Central memory CD8-positive, alpha-beta T cell (primary cell): ENCODE data around the gene HLA-DMA.
"Not testable (repeated sequence)": the region's sequence is repeated elsewhere in the genome, so short reads cannot be mapped to it uniquely, and the experiment has no call there.

Experiments
- ATAC-seq: fragments of 150-1000 bp; cut with Tn5 transposase; replicated peaks from 2 replicates; pipeline ENCODE4 v1.10.0; 2022; ENCODE audit warnings: mild to moderate bottlenecking, moderate FRiP score, moderate number of reproducible peaks; ENCODE audit not compliant: poor library complexity, severe bottlenecking; ENCODE audit errors: extremely low read depth
- DNase-seq, 2 donors: peaks; one replicate each; pipeline ENCODE4 v3.0.0; 2021; ENCODE audit warnings: low spot score in 2 of 2
- H3K27ac Mint-ChIP-seq: one replicate; pipeline ENCODE4 v1.8.0; 2022; ENCODE audit warnings: low read depth, mild to moderate bottlenecking, moderate library complexity, mixed read lengths
- H3K27me3 Mint-ChIP-seq: one replicate; pipeline ENCODE4 v1.8.0; 2022; ENCODE audit warnings: mixed read lengths
- H3K36me3 Mint-ChIP-seq: one replicate; pipeline ENCODE4 v1.8.0; 2022; ENCODE audit warnings: mild to moderate bottlenecking, moderate library complexity, mixed read lengths; ENCODE audit not compliant: insufficient read depth
- H3K4me1 Mint-ChIP-seq: one replicate; pipeline ENCODE4 v1.8.0; 2022; ENCODE audit warnings: mixed read lengths
- H3K4me3 Mint-ChIP-seq: one replicate; pipeline ENCODE4 v1.8.0; 2022; ENCODE audit warnings: mild to moderate bottlenecking, moderate library complexity, mixed read lengths
- H3K9me3 Mint-ChIP-seq: one replicate; pipeline ENCODE4 v1.8.0; 2022; ENCODE audit warnings: mixed read lengths

The HLA-DMA gene

DNA sequence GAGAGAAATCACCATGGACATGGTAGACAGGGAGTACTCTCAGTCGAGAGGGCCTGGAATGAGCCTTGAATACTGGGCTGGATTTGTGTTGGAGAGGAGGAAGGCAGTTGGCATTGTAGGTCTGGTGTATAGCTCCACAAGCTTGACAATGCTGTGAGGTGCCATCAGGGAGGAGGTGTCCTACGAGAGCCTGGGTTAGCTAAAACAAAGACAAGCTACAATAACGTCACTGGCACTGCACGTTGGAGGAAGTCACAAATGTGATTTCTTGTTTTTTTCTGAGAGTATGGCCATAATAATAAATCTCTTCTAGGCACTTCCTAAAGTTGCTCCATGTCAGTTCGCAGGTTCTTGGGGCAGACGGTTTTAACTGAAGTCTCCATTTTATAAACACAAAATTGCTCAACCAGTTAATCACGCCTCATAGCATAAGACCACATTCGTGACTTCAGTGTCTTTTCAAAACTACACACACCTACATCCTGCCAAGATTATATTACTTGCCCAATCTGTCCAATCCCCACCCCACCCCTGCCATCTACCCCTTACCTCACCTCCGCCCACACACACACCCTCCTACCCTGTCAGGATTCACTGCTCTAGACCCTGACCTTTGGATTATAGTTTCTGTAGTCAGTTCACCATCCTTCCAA is 7.7 kb downstream of the HLA-DMA start:
- H3K4me3 Mint-ChIP-seq, result peak overlapping the region; percentile 80
- H3K9me3 Mint-ChIP-seq, result no peaks in the 10 kb centered on the region
- DNase-seq (peak in 1 of 2 donors; percentile 16), ATAC-seq (peak; percentile 41)
- H3K27me3 Mint-ChIP-seq, result no peaks in the 10 kb centered on the region
- peaks cover 12% of the 10 kb centered on the region for H3K36me3 Mint-ChIP-seq
- H3K27ac Mint-ChIP-seq, result peak overlapping the region; percentile 79
- H3K4me1 Mint-ChIP-seq, result peaks cover 84% of the 10 kb centered on the region

- ATAC-seq (peak; percentile 45), DNase-seq (peak in 1 of 2 donors; percentile 43)
- Mint-ChIP-seq H3K27me3 (no peaks in the 10 kb centered on the region), H3K36me3 (peaks cover 9% of the 10 kb centered on the region), H3K9me3 (no peaks in the 10 kb centered on the region), H3K4me1 (peaks cover 79% of the 10 kb centered on the region), H3K27ac (peak overlapping the region; percentile 79), H3K4me3 (peak overlapping the region; percentile 80)
Observed at GRCh38 chr6:32943864-32944649, 8.8 kb downstream of the HLA-DMA start.

DNA sequence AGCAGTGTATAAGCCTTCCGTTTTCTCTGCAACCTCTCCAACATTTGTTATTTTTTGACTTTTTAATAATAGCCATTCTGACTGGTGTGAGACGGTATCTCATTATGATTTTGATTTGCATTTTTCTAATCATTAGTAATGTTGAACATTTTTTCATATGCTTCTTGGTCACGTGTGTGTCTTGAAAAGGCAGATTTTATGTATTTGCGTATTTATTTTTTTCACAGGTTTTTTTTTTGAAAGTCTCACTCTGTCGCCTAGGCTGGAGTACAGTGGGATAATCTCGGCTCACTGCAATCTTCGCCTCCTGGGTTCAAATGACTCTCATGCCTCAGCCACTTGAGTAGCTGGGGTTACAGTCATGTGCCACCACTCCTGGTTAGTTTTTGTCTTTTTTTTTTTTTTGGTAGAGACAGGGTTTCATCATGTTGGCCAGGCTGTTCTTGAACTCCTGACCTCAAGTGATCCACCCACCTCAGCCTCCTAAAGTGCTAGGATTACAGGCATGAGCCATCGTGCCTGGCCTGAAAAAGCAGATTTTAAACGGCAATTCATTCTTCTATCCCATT is 10.3 kb downstream of the HLA-DMA start:
- H3K9me3 Mint-ChIP-seq, H3K27ac Mint-ChIP-seq, DNase-seq, ATAC-seq, H3K27me3 Mint-ChIP-seq: not testable (repeated sequence)
- peaks cover 13% of the 10 kb centered on the region for H3K36me3 Mint-ChIP-seq
- H3K4me3 Mint-ChIP-seq, result peak overlapping the region; percentile 87
- H3K4me1 Mint-ChIP-seq, result peaks cover 78% of the 10 kb centered on the region

DNA sequence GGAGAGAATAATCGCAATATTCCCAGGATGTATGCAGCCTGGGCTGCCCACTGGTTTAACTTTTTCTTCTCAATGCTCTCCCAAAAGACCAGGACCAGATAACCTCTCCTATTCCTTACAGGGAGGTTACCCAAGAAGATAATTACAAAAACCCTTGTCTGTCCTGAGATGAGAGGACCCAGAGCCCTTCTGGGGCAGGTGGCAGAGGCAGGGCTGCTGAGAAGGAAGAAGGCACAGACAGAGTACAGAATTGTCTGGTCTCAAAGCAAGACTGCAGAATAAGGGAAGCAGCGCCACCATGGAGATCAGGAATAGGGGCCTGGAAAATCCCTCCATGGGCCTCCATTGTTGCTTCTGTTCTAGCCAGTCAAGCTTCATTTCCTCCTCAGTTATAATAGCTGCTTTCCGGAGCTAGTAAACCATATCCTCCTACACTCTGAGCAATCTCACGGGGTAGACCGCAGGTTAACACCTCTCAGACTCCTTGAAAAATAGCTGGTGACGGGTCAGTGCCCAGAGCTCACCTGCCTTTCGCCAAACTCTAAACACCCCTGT is 11.6 kb downstream of the HLA-DMA start:
- Mint-ChIP-seq H3K4me3 (peak overlapping the region; percentile 87), H3K9me3 (no peaks in the 10 kb centered on the region), H3K4me1 (peaks cover 74% of the 10 kb centered on the region), H3K27me3 (no peaks in the 10 kb centered on the region), H3K27ac (peak overlapping the region; percentile 96), H3K36me3 (peaks cover 21% of the 10 kb centered on the region)
- ATAC-seq, result peak; percentile 85
- peak in 1 of 2 donors; percentile 57 for DNase-seq

GRCh38 chr6:32940656-32941213 is 12.2 kb downstream of the HLA-DMA start, which contains the start of gene HLA-DMB:
Gene HLA-DMB (minus strand): TSS chr6:32941028. CDS start chr6:32940807, 221 bp downstream.
- H3K27me3 Mint-ChIP-seq, result no peaks in the 10 kb centered on the region
- peak within 1 kb of the TSS; percentile 87 for H3K4me3 Mint-ChIP-seq
- peaks cover 73% of the 10 kb centered on the region for H3K4me1 Mint-ChIP-seq
- peaks cover 21% of the 10 kb centered on the region for H3K36me3 Mint-ChIP-seq
- peak; percentile 77 for ATAC-seq
- no peaks in the 10 kb centered on the region for H3K9me3 Mint-ChIP-seq
- peak within 1 kb of the TSS; percentile 96 for H3K27ac Mint-ChIP-seq
- peak in 1 of 2 donors; percentile 56 for DNase-seq

GRCh38 chr6:32938494-32938893 is 14.4 kb downstream of the HLA-DMA start:
- H3K4me1 Mint-ChIP-seq, result peaks cover 51% of the 10 kb centered on the region
- no peak overlapping the region for H3K27ac Mint-ChIP-seq
- H3K4me3 Mint-ChIP-seq, result peak overlapping the region; percentile 38
- peaks cover 19% of the 10 kb centered on the region for H3K36me3 Mint-ChIP-seq
- ATAC-seq (no peak), DNase-seq (no peak)
- no peaks in the 10 kb centered on the region for H3K27me3 Mint-ChIP-seq
- H3K9me3 Mint-ChIP-seq, result no peaks in the 10 kb centered on the region

DNA sequence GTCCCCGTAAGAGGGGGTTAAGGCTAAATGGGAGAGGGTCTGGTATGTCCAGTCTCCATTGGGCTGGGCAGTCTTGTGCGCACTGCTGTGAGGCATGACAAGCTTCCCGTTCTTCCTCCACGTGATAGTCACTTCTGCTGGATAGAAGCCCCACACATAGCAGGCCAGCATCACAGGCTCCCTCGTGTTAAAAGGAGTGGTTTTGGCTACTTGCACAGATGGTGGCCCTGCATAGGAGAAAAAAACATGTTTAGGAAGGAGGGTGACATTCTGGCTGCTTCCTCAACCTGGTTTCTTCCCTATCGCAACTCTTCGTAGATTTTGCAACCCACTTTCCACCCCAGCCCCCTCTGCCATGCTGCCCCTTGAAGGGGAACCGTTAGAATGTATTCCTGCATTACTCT is 15.7 kb downstream of the HLA-DMA start:
- DNase-seq (no peak), ATAC-seq (no peak)
- Mint-ChIP-seq H3K36me3 (peaks cover 20% of the 10 kb centered on the region), H3K27me3 (no peaks in the 10 kb centered on the region), H3K4me1 (peaks cover 38% of the 10 kb centered on the region), H3K9me3 (no peaks in the 10 kb centered on the region), H3K27ac (no peak overlapping the region), H3K4me3 (no peak overlapping the region)

DNA sequence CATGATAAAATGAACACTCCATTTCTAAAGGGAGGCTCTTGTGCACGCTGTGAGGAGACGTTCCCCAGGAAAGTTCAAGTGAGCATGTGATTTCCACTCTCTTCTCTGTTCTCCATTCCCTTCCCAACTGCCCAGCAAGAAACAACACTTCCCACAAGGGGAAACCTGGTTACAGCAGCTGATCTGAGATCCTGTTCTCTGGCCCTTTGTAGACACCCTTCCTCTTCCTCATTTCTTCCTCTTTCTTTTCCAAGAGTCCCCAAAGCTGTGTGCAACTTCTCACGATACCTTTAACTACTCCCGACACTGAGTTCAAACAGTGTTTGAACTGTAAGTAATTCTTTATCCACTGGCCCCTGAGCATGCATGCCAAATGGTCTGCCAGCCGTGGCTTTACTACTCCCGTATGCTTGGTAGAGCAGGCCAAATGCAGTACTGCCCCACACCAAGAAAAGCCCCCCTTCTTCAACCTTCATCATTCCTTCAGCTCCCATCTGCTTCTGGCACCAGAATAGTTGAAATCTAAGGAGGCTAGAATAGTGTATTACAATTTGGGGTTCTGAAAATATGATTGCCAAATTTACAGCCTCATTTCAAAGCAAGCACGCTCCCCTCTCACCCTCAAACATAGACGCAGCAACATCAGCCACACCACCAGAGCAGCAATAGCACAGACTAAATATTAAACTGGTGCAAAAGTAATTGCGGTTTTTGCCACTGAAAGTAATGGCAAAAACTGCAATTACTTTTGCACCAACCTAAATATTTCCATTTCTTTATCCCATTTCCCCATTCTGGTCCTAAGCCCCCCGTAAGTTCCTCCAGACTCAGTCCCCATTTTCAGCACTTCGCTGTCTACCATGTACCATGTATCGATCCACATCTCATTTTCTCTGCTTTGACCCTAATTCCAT is 16.4 kb downstream of the HLA-DMA start:
- ATAC-seq (no peak), DNase-seq (no peak)
- Mint-ChIP-seq H3K4me3 (no peak overlapping the region), H3K27me3 (no peaks in the 10 kb centered on the region), H3K36me3 (peaks cover 20% of the 10 kb centered on the region), H3K4me1 (peaks cover 31% of the 10 kb centered on the region), H3K27ac (no peak overlapping the region), H3K9me3 (no peaks in the 10 kb centered on the region)

GRCh38 chr6:32935551-32936238 is 17.2 kb downstream of the HLA-DMA start:
- H3K4me1 Mint-ChIP-seq, result peaks cover 24% of the 10 kb centered on the region
- H3K36me3 Mint-ChIP-seq, result peaks cover 14% of the 10 kb centered on the region
- no peak overlapping the region for H3K4me3 Mint-ChIP-seq
- no peaks in the 10 kb centered on the region for H3K9me3 Mint-ChIP-seq
- no peak overlapping the region for H3K27ac Mint-ChIP-seq
- no peaks in the 10 kb centered on the region for H3K27me3 Mint-ChIP-seq
- DNase-seq (no peak), ATAC-seq (no peak)

DNA sequence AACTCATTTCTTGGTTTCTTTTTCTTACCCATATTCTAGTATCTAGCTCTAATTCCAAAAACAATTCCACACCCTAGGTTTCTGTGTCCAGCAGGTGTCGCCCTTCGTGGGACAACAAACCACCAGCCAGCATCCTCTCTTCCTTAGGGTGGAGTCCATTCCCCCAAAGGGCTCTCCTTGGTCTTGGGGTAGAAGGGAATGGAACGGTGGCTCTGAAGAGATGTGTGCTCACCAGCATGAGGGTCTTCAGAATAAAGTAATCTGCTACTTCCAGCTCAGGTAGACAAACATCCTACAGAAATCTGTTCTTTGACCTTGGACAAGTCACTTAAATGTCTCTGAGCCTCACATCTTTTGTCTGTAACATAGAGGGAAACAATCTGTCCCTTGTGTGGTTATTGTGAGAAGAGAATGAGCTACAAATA is 19.2 kb downstream of the HLA-DMA start:
- no peak overlapping the region for H3K27ac Mint-ChIP-seq
- H3K4me3 Mint-ChIP-seq, result no peak overlapping the region
- H3K4me1 Mint-ChIP-seq, result peaks cover 16% of the 10 kb centered on the region
- DNase-seq (peak; percentile 57 to 64), ATAC-seq (no peak)
- H3K9me3 Mint-ChIP-seq, result no peaks in the 10 kb centered on the region
- H3K27me3 Mint-ChIP-seq, result no peaks in the 10 kb centered on the region
- H3K36me3 Mint-ChIP-seq, result peaks cover 14% of the 10 kb centered on the region

- Mint-ChIP-seq H3K4me1 (peaks cover 6% of the 10 kb centered on the region), H3K9me3 (no peaks in the 10 kb centered on the region), H3K27ac (no peak overlapping the region), H3K4me3 (no peak overlapping the region), H3K36me3 (peaks cover 7% of the 10 kb centered on the region), H3K27me3 (no peaks in the 10 kb centered on the region)
- no peak for DNase-seq
- ATAC-seq, result no peak
Observed at GRCh38 chr6:32932132-32932868, 20.6 kb downstream of the HLA-DMA start.
